HG03139 (cell line): ENCODE measurements around the gene RPL38.
"Not testable (repeated sequence)": the region's sequence is repeated elsewhere in the genome, so short reads cannot be mapped to it uniquely, and the experiment has no call there.

Experiments
- ATAC-seq: cut with Tn5 transposase; IDR thresholded peaks from one replicate; pipeline ENCODE4 v1.9.1; 2021; ENCODE audit not compliant: unreplicated experiment

RPL38 gene

GRCh38 chr17:74183411-74183810, 20.1 kb upstream of the RPL38 start:
- no peak for ATAC-seq

GRCh38 chr17:74185571-74186185, 17.8 kb upstream of the RPL38 start:
- ATAC-seq = no peak

GRCh38 chr17:74186498-74186897, 17.0 kb upstream of the RPL38 start:
- ATAC-seq = no peak

- ATAC-seq = no peak
These were observed 15.7 kb upstream of the RPL38 start for GRCh38 chr17:74187761-74188160.

GRCh38 chr17:74188687-74189086, 14.8 kb upstream of the RPL38 start:
- not testable (repeated sequence) for ATAC-seq

- ATAC-seq = peak; percentile 47
These were observed 13.3 kb upstream of the RPL38 start for GRCh38 chr17:74190154-74190553.

DNA sequence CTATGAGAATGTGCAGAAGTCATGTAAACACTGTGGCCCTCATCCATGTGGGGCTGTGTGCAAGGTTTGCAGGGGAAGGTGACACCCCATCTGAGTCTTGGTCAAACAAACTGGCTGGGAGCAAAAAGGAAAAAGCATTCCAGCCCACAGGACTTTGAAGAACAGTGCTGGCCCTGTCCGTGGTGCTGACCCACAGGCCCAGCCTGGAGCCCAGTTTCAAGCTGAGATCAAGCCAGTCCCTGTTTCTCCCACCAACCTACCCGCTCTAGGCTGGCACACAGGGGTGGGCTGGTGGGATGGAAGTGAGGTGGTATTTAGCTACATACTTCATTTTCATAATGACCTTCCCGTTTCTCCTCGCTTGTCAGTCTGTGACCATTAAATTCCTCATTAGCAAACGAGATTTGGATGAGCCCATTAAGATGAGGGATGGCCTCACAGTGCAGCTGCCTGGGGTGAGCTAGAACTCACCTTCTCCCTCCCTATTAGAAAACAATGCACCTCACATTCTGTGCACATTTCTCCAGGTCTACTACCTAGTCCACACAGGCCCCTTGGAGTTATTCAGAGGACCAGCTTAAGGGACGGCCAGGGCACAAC, 12.6 kb upstream of the RPL38 start:
- ATAC-seq = no peak

- no peak for ATAC-seq
These were observed 10.3 kb upstream of the RPL38 start for GRCh38 chr17:74192950-74193781.

DNA sequence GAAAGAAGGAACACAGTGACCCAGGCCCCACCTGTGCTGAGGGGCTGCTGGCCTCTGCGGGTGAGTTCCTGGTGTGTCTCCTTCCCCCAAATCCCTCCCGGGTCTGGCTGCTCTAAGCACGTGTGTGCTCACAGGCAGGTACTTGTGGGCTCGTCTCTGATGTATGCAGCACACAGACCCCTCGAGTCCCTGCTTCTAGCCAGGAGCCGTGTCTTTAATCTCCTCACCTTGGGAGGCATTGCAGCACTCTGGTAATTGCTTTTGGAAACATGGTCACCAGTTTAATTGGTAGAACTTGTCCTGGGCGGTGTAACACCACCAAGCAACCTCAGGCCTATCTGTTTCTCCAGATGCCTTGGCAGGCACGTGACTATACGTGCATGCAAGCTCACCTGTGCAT, 8.8 kb upstream of the RPL38 start:
- ATAC-seq = no peak

- ATAC-seq = no peak
These were observed 6.7 kb upstream of the RPL38 start for GRCh38 chr17:74196541-74197317.

GRCh38 chr17:74197801-74198200, 5.7 kb upstream of the RPL38 start:
- no peak for ATAC-seq

DNA sequence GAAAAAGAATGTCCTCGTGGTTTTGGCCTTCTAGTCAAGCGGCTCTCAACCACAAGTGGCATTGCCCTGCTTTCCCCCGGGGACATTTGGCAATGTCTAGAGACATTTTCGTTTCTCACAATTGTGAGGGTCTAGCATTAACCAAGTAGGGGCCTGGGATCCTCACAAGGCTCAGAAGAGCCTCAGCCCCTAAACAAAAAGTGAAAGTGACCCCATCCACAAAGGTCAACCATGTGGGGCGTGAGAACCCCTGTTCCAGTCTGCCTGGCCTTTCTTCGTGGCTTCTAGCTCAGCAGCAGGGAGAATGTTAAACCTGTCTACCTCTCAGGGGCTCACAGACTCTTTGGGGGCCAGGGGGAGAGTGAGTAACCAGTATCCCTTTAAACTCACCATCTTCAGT, 4.8 kb upstream of the RPL38 start:
- no peak for ATAC-seq

GRCh38 chr17:74199306-74200092, 4.0 kb upstream of the RPL38 start:
- ATAC-seq = no peak

DNA sequence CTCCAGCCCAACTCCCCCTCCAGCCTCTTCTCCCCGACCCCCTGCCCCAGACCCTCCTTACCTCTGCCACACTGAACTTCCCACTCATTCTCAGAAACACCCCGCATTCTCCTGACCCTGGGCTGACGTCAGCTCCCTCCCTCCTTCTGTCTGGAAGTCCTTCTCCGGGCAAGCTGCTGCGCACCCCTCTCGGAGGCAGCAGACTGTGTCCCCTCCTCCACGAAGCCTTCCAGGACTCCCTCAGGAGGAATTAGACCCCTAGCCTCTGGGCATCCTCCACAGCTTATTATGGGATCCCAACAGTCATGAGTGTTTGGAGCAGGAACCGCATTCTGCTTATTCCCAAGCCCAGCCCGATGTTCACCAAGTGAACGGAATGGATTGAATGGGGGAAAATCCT, 3.4 kb upstream of the RPL38 start:
- ATAC-seq = no peak

DNA sequence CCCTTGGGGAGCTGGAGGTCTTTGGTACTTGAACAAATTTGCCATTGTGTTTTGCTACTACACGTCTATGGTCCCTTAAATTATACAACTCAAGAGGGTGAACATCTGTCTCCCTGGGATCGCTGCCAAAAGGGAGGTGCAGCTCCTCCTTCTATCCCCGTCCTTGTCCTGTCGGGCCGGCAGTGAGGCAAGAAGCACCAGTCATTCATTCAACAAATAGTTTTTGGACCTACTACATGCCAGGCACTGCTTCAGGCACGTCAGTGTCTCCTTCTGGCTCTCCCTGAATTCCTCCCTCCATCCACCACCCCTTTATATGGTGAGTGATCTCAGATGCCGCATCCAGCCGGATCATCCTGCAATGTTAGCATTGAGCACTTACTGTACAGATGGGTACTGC, 2.2 kb upstream of the RPL38 start:
- no peak for ATAC-seq

- no peak for ATAC-seq
These were observed 1.5 kb upstream of the RPL38 start for GRCh38 chr17:74201948-74202347.

DNA sequence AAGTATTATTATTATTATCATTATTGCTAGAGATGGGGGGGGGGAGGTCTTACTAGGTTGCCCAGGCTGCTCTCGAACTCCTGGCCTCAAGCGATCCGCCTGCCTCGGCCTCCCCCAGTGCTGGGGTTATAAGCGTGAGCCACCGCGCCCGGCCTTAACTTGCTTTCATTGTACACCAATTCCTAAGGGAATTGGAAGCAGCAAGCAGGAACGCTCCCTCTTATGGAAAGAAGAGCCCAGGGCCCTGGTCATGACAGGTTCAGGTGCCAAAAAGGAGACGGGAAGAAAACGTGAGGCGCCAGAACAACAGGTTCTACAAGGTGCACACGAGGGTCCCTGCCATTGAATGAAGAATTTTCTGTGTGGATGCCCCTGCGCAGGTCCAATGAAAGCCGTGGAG, 540 bp upstream of the RPL38 start:
- ATAC-seq = no peak

- ATAC-seq = no peak
These were observed 996 bp downstream of the RPL38 start for GRCh38 chr17:74204474-74204873.

DNA sequence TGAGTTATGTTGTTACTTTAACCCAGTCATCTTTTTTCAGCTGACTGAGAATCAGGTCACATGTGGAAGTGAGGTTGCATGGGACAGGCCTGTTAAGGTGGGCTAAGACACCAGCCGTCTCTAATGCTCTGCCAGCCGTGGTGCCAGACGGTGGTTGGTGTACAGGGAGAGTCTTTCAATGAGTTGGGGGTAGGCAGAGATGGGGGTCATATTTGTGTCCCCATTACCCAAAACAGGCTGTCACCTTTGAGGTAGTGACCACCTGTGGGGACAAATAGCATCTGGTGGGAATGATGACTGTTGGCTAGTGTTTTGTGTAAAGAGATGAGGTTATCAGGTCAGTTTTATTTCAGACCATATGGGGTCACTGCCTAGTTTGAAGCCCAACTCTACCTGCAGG, 1.8 kb downstream of the RPL38 start:
- ATAC-seq = no peak

DNA sequence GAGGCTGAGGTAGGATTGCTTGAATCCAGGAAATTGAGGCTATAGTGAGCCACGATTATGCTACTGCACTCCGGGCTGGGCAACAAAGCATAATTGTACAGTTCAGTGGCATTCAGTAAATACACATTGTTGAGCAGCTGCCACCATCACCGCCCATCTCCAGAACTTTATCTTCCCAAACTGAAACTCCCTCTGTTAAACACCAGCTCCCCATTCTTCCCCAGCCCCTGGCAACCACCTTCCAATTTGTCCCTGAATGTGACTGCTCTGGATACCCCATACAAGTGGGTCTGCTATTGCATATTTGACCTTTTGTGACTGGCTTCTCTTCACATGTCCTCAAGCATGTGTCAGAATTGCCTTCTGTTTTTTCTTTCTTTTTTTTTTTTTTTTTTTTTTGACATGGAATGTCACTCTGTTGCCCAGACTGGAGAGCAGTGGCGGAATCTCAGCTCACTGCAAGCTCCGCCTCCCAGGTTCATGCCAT, 2.9 kb downstream of the RPL38 start:
- no peak for ATAC-seq
